ENCODE measurements around the gene NT5C2.

GRCh38 chr10:103241262-103242011, 48.4 kb upstream of the NT5C2 start:
- no peak for TF ChIP-seq CTCF (IDR thresholded peaks at IDR 0.05; ENCODE audit: insufficient read depth, low read depth, low read length)
- TF ChIP-seq EZH2 (IDR thresholded peaks at IDR 0.05; ENCODE audit: insufficient read depth, low read length): no peak
